HS-5 (cell line): Measurements from ENCODE around the gene ANKRD16.
"Not testable (repeated sequence)": the region's sequence is repeated elsewhere in the genome, so short reads cannot be mapped to it uniquely, and the experiment has no call there.

Source experiments
- DNase-seq: peaks from one replicate; pipeline ENCODE4 v3.0.0-alpha.2; 2012; ENCODE audit warnings: low read depth

Gene ANKRD16

GRCh38 chr10:5903563-5903962 is 13.9 kb upstream of the ANKRD16 start:
- no peak for DNase-seq

- no peak for DNase-seq
Measured at GRCh38 chr10:5902511-5903274, 13.0 kb upstream of the ANKRD16 start.

DNA sequence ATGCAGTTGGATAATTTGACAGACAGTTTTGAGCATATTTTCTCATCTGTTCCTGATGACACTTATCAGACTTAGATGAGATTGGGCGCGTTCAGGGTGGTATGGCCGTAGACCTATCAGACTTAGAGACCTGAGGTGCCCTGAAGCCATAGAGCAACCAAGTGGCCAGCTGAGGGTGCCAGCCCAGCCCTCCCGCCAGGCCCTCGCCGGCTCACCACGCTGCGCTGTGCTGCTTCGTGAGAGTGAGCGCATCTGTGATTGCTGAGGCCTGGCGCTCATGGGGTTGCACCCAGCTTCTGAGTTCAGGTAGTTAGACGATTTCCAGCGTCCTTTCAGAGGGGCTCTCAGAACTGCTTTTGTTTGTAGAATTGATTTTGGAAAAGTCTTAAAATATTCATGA is 10.6 kb upstream of the ANKRD16 start:
- no peak for DNase-seq

- no peak for DNase-seq
Measured at GRCh38 chr10:5898163-5898562, 8.5 kb upstream of the ANKRD16 start.

- DNase-seq: no peak
Measured at GRCh38 chr10:5897504-5897903, 7.8 kb upstream of the ANKRD16 start.

DNA sequence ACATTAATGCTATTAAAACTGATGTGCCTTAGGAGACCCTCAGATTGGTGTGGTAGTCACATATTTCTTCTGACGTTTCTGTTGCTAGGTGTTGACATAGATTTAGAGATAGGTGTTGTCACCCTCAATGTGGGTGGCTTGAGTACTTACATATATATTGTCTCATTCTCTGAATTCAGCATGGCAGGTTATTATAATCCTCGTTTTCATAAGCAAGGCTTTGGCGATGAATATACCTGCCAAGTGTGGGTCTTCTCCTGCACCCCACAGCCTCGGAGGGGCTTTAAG is 7.3 kb upstream of the ANKRD16 start:
- DNase-seq: no peak

DNA sequence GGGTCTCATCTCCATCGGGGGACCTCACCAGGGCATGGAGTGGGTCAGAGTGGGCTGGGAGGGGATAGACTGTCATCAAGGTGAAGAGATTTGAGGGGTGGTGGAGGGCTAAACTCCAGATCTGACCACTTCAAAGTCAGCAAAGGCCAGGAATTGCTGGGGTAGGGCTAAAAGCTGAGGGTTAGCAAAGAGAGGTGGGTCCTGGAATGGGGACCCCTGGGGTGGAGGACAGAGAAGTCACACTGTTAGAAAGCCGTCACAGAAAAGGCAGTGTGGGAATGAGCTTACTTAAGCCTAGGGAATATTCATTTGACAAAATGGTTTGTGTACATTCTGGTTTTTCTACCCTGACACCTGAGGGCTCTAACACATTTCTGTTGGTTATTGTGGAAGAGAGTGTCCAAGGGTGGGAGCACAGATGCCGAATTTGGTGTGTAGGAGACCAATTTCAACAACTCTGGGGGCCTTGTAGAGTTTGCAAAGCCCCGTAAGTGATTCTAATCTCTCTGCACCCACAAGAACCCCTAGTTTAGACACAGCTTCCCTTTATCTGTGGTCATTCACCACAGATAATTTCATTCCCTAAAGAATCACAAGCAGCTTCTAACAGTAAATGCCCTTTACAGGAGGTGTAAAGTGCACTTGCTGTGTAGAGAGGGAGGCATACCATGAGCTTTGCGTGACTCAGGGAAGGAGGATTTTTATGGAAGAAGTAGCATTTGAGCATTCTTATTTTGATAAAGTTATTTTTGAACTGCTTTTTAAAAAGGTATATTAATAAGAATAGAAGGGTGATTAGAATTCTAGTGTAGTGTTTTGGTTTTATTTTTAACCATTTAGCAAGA is 6.7 kb upstream of the ANKRD16 start:
- no peak for DNase-seq

DNA sequence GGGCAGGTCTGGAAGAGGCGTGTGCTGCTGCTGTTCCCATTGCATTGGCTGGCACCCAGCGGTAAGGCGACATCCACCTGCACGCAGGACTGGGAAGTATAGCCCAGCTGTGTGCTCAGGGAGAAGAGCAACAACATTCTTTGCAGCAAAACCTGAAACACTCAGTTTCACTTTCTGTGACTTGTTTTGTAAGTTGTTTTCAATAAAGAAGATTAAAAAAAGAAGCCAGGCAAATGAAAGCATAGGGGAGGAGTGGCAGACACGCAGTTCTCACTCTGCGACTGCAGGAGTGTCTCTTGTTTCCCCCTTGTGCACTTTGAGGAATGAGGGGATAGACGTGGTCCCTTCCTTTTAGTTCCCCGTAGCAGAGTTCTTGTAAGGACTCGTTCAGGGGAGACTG is 6.1 kb upstream of the ANKRD16 start:
- no peak for DNase-seq

- DNase-seq: no peak
Measured at GRCh38 chr10:5895365-5895764, 5.7 kb upstream of the ANKRD16 start.

DNA sequence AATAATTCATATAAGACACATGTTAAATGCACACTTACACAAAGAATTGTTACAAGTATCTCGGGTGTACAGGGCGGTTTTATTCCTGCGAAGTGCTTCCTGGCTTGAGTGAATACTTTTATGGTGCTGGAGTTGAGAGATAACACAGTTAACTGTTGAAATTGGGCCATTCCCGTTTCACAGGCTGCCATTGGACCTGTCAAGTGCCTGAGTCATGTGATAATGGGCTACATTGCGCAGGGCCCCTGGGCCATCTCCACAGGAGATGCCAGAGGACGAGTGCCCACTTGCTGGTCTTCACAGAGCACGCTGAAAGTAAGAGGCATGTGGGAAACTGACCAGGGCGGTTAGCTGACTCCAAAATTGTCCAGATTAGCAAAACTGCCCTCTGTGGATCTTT is 5.2 kb upstream of the ANKRD16 start:
- no peak for DNase-seq

DNA sequence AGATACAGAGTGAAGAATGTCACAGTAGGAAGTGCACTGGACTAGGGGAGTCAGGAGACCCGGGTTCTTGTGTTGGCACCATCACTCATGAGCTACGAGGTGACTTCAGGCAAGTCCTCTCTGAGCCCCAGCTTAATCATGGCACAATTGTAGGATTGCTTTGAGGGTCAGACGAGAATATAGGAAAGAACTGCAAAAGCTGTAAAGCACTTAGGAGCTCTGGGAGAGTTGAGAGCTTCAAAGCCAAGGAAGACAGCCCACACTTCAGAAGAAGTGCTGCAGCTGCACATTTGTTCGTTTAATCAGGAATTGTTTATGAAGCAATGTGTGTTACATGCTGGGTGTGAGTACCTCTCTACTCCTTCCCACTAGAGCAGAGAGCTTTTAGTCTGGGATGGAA is 4.7 kb upstream of the ANKRD16 start:
- no peak for DNase-seq

DNA sequence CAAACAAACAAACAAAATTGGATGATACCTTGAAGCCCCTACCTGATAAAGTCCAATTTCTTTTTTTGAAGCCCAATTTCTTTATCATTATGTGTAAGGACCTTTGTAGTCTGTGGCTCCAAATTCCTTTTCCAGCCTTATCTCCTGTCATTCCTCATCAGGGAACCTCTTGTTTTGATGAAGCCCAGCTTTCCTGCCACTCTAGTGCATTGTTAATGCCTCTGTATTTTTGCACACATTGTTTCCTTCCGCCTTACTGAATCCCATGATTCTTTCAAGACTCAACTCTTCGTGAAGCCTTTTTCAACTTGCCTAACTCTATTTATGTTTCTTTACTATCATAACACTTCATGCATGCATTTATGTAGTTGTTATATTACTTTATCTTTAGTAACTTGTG is 3.6 kb upstream of the ANKRD16 start:
- no peak for DNase-seq

DNA sequence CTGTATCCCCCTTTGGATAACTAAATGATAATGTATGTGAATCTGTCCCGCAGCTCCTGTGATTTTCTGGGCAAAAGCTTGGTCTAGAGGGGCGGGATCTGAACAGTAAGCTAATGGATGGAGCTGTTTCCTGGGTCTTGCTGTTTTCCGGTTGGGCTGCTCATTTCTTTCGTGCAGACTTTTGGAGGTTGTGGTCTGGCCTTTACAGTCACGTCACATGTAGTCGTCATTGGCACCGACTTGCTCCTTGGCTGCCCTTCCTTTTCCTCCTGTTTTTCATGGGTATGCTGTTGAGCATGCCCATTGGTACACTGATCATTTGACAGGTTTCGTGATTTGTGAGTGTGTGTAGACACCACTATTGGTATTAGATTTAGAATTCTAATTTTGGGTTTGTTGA is 2.3 kb upstream of the ANKRD16 start:
- no peak for DNase-seq

GRCh38 chr10:5891009-5891408 is 1.3 kb upstream of the ANKRD16 start:
- no peak for DNase-seq

GRCh38 chr10:5890452-5890915 is 791 bp upstream of the ANKRD16 start:
- no peak for DNase-seq

DNA sequence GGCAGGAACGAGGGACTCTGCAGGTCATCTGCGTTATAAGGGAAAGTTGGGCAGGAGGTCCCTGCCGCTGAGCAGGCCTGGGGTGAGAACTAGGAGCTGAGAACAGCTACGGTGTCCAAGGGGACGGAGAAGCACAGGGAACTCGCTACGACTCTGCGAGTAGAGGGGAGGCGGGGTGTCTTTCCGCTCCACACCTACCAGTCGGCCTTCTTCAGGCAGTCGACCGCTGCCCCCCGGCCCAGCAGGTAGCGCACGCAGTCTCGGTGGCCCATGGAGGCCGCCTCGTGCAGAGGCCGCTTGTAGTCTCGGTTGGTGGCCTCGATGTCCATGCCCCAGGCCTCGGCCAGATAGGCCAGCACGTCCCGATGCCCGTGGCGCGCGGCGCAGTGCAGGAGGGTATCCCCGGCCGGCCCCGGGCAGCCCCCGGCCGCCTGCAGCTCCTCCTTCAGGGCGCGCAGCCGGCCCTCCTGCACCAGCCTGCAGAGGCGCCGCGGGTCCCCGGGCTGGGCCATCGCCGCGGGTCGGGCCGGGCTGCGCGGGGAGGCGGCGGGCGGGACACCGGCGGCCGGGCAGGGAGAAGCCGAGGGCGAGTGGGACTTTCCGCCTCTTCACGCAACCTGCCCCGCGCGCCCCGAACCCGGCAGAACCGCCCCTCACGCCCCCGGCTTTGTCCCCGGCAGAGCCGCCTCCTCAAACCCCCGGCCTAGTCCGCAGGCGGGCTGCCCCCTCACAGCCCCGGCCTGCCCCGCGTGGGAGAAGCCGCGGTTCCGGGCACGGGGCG is 660 bp downstream of the ANKRD16 start:
- no peak for DNase-seq

- DNase-seq: no peak
Measured at GRCh38 chr10:5888351-5888750, 1.3 kb downstream of the ANKRD16 start.

- no peak for DNase-seq
Measured at GRCh38 chr10:5887641-5888040, 2.1 kb downstream of the ANKRD16 start.

GRCh38 chr10:5887029-5887428 is 2.7 kb downstream of the ANKRD16 start:
- no peak for DNase-seq

- DNase-seq: no peak
Measured at GRCh38 chr10:5885619-5886018, 4.1 kb downstream of the ANKRD16 start.

DNA sequence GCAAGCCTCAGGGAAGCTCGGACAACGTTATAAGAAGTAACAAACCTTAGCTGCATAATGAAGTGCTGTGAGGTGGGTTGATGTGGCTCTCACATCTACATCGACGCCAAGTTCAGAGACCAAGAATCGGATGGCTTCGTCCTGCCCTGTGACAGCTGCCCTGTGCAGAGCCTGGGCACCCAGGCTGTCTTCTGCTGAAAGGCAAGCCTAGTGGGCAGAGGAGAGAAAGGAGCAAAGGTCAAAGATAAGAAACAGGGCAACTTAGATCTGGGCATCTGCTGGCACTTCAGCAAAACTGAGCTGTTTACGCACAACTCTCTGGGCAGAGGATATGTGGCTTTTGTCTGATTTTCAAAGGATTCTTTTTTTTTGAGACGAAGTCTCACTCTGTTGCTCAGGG is 6.7 kb downstream of the ANKRD16 start:
- no peak for DNase-seq

DNA sequence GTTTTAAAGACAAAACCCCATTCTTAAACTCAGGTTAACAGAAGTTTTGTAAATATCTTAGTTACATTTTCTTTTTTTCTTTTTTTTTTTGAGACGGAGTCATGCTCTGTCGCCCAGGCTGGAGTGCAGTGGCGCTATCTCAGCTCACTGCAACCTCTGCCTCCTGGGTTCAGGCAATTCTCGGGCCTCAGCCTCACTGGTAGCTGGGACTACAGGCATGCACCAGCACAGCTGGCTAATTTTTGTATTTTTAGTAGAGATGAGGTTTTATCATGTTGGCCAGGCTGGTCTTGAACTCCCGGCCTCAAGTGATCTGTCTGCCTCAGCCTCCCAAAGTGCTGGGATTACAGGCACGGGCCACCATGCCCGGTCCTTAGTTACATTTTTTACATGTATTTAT is 12.7 kb downstream of the ANKRD16 start:
- DNase-seq: not testable (repeated sequence)
